Activated gamma-delta T cell (primary cell): ENCODE measurements around the gene MORN1.

Experiments used
- DNase-seq: peaks from one replicate; lab custom pipeline; 2025; lab: John Stamatoyannopoulos, UW

MORN1 gene

DNA sequence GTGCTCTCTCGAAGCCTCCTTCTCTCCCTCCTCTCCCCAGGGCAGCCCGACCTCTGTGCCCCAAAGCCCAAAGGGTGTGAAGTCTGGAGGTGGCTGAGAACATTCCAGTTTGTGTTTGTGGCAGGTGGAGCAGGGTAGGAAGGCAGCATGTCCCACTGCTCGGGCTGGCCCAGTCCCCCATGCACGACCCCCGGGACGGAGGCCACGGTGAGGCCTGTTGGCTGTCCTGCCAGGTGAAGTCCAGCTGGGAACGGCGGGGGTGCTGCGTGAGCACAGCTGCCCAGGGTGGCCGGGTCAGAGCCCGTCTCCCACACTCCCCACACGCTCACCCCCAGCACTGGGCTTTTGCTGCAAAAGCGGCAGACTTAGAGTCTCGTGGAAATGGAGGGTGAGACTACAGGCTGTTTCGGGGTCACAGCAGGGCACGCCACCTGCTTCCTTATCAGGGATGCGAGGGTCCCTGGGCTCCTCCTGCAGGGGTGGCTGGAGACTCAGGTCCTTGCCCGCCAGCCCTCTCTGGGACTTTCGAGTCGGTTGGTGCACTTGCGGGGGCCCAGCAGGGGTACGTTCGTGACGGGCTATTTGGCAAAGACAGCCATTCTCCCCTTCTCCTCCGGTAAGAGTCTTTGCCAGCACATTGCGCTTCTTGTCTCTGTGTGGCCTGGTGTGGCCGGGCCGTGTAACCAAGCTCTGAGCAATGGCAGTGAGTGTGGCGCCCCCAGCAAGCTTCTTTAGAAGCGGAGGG is 40.3 kb downstream of the MORN1 start:
- DNase-seq, result no peak

DNA sequence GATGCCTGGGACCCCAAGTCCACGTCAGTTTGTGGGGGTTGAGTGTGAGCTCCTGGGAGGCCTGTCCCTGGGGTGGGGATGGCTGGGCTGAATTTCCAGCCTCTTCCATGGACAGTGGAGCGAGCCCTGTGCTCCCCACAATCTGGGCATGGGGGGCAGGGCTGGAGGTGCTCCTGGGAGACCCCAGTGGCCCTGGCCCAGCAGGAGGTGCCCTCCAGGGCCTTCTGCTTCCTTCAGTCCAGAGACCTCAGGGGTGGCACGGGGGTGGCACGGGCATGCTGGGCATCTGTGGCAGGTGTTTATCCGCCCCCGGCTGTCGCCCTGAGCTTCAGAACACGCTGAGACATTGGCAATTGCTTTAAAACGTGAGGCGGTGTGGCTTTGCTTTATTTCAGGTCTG is 40.9 kb downstream of the MORN1 start:
- no peak for DNase-seq

DNA sequence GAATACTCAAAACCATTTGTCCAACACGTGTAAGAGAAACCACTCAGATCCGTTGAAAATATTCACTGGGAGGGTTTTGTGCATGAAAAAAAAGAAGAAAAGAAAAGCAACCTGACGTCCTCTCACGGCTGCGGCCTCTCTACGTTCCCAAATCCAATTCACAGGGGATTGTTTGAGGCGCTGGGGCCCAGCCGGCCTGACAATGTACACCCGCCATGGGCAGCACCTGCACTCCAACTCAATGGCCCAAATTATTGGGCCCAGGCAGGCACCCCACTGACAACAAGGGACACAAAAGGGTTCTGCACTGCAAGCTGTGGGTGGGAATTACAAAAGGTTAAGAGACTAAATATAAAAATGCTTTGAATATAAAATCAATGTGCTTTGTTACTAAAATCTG is 41.5 kb downstream of the MORN1 start:
- DNase-seq, result no peak

DNA sequence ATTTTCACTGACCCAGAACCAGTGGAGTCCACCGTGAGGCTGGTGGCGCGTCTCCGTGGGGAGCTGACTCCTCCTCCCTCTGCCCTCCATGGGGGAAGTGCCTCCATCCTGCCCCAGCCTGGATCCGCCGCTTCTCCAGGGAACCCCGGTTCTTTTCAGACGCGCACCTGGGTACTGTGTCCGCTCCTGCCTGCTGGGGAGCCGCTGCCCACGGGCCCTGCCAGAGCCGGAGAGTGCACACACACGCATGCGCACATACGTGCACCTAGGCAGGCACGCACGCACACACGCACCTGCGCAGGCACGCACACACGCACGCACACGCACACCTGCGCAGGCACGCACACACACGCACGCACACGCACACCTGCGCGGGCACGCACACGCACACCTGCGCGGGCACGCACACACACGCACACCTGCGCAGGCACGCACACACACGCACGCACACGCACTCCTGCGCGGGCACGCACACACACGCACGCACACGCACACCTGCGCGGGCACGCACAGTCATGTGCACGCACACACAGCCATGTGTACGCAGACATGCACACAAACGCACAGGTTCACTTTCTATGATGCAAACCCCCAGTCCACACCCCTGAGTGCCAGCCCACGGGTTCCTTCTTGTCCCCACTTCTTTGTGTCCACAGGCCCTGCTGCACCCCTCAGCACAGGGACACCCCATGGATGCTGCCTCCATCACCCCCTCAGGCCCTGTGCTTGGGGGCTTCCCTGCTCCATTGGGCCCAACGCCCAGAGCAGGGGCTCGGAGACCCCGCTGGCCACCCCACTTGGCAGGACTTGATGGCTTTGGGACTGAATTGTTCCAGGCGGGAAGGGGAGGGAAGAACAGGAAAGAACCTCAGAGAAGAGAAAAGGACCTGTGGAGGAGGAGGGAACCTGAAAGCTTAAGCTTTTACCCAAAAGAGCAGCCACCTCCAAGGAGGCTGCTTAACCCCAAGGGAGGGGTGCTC is 42.7 kb downstream of the MORN1 start:
- no peak for DNase-seq

DNA sequence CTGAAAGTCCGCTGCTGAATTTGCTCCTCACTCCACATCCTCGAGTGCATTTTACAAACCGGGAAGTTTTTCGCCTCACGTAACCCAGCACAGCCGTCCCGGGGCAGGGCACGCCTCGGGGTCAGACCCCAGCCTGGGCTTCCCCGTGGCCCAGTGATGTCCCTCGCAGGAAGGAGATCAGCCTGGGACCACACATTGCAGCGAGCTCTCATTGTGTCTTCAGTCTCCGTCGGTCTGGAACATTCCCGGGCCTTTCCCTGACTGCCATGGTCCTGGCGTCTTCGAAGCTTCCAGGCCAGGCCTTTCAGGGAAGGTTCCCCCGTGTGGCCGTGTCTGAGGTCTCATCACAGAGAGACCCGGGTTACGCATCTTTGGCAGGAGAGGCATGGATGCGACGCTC is 43.5 kb downstream of the MORN1 start:
- DNase-seq, result no peak

DNA sequence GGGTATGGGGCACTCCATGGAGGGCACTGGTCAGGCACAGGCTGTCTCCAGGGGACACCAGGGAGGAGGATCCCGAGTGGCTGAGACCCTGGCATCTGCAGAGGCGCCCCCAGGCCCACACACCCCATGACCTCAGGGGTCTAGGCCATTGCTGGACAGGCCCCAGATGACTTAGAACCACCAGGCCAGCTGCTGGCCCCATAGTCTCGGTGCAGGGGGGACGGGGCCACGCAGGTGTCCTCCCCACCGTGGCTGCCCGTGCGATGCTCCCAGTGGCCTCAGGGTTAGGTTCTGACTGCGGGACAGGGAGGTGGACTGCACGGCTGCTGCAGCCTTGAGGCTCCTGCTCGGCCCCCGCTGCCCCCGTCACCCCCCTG is 44.0 kb downstream of the MORN1 start:
- DNase-seq, result no peak

DNA sequence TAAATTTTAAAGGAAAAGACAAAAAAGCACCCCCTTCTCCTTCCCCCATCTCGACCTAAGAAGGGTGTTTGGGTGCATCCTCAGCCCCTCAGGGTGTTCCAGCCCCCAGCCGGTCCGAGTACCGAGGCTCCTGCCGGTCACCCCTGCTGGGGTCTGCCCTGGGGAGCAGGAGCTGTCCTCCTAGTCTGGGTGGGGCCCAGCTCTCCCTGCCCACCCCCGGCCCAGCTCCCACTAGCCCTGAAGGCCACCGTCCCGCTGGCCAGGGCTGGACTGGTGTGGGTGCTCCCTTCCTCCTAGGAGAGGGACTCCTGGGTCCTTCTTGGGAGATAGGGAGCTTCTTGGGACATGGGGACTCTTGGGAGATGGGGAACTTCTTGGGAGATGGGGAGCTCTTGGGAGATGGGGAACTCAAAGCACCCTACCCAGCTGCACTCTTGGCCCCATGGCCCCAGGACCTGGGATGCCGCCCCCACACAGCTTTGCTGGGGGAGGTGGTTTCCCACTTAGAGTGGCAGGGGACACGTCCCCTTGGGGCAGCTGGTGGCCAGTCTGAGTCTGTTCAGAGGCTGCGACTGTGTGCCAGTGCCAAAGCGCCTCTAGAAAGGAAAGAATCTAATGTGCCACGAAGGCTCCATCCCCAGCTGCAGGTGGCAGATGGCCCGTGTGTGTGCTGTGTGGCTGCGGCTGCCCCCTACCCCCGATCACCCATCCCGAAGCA is 44.5 kb downstream of the MORN1 start:
- no peak for DNase-seq

DNA sequence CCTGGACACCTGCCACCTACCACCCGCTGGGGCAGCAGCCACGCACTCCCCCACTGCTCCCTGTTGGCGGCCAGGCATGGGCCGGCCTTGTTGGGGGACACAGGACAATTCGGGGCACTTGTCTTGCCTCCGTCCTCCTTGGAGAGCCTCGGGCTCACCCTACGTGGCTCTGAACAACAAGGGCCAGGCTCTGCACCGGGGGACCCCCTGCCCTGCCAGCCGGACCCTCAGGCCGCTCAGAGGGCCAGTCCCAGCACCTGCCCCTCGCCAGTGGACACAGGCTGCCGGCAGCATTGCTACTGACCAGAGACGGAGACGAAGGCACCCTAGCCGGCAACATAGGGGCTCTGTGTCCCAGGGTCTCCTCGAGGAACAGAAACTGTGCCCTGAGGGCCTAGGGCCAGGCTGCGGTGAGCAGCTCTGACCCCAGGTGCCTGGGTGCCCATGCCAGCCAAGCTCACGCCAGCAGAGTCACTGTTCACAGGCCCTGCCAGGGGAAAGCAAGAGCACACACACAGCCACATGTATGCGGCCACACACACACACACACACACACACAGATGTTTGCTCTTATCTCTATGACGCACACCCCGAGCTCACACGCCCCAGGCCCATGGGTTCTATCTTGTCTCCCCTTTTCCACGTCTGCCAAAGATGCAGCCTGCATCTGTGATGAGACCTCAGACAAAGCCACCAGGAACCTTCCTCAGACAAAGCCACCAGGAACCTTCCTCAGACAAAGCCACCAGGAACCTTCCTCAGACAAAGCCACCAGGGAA is 45.9 kb downstream of the MORN1 start:
- no peak for DNase-seq

DNA sequence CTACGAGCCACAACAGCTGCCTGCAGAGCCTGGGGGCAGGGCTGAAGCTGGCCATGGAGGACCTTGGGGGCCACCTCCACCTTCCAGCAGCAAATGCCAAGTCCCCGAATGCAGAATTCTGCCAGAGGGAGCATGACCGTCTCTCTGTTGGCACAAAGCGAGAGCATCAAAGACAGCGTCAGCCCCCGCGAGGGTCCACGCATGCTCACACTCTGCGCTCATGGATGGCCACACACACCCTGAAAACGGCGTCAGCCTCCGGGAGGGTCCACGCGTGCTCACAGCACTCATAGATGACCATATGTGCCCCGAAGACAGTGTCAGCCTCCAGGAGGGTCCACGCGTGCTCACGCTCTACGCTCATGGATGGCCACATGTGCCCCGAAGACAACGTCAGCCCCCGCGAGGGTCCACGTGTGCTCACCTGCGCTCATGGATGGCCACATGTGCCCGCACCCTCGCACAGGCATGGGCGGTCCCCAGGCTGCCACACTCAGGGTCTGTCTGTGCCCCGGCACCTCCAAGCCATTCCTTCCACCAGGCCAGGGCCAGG is 46.5 kb downstream of the MORN1 start:
- no peak for DNase-seq

DNA sequence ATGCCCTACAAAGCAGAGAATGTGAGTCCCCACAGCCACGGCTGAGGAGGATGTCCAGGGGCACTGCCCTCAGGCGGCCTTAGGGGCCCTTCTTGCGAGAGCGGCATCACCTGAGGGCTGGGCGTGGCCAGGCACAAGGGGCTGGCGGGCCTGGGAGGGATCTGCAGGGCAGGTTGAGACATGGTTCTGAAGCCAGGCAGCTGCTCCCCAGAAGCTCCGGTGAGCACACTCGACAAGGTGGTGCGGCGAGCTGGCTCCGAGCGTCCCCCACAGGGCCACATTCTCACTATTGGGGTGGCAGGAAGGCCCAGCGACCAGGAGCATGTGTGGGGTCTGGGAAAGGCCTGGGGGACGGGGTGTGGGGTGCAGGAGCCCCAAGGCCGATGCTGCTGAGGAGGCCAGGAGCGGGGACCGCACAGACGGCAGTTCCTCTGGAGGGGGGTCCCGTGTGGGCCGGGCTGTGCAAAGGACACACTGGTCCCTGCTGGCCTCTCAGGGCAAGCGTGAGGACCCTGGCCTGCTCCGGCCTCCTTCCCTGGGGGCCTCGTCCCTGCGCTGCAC is 47.2 kb downstream of the MORN1 start:
- no peak for DNase-seq

DNA sequence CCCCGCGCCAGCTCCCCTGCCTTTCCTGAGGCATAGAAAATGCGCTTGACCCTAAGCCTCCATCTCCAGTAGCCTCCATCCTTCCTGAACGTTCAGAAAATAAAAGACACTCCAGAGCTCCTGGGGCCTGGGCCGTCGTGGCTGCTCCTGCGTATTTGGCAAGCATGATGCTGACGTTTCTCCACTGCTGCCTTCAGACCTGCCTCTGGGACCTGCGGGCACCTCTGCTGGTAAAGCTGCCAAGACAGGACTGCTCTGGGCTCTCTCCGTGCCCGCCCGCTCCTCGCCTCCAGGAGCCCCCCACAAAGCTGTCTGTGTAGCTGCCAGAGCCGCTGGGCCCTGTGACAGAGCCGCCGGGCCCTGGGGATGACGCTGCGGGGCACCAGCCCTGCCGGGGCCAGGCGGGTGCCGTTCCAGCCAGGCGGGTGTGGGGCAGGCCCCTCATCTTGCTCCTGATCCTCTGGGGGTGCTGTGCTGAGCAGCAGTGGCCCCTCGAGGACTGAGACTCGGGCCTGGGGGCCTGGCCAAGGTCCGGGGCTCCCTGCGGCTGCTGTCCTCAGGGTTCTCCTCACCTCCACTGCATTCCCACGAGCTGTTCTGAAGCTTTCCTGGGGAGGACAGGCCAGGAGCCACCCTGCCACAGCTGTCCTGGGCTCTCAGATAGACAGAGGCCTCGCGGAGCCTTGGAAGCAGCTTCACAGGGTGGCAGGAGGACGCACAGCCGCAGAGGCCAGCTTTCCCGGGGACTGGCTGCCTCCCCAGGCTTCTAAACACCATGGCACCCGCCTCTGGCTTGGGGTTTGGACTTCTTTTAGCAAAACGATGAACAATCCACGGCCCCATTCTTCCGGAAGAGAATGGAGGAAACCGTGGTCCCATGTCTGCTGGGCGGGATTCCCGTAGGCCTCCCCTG is 48.1 kb downstream of the MORN1 start:
- DNase-seq, result no peak

DNA sequence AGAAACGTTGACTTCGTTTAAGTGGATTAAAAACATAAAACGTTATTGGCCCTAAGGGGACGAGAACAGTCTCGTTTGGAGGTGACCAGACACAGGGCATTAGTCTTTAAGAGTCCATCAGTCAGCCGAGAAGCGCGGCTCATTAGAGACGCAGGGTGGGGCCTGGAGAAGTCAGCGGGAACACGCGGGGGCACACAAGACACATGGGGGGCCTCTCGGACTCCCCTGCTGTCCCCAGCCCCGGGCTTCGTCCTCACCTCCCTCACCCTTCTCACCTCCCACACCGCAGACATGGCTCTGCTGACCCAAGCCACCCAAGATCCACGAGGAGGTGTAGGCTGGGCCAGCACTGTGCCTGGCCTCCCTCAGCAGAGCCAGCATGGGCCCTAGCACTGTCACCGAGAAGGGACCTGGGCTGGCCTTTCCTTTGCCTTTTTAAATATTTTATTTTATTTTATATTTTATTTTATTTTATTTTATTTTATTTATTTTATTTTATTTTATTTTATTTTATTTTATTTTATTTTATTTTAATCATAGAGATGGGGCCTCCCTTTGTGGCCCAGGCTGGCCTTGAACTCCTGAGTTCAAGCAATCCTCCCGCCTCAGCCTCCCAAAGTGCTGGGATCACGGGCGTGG is 48.9 kb downstream of the MORN1 start:
- DNase-seq, result no peak

DNA sequence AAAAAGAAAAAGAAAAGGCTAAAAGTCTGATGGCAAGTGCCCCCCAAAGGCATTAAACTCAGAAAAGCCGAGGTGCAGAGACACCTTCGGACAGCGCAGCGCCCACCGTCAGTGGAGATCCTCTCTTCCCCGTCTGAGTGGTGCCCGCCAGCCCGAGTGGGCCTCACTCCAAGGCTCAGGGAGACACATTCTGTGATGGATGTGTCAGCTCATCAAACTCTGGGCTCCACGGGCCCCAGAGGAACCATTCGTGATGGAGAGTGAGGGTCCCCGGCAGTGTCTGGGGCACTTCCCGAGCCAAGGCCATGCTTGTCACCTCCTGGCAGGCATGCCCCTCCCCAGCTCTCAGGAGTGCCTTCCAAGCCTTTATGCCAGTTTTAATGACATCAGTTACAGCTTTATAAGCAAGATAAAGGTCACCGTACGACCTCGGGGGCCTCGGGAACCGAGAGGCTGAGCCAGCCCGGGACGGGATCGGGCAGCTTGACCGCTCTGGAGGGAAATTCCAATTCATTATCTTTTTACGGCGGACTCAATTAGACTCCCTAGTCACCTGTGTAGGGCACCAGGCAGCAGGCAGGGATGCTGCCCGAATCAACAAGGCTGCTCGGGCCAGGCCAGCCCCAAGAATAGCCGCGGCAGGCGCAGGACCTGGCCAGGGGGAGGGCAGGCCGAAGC is 49.5 kb downstream of the MORN1 start:
- no peak for DNase-seq

DNA sequence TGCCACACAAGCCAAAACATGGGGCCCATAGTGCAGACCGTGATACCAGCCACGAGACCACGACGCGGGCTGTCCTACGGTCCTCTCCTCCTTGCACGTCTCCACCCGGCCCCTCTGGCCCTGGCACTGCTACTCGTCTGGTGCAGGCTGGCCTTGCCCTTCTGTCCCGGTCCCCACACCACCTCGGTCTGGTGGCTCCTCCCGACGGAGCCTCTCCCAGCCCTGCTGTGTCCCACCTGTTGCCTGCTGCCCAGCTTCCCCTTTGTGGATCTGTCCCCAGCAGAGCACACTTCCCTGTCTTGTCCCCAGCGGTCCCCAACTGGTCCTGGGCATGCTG is 50.5 kb downstream of the MORN1 start:
- DNase-seq, result no peak

DNA sequence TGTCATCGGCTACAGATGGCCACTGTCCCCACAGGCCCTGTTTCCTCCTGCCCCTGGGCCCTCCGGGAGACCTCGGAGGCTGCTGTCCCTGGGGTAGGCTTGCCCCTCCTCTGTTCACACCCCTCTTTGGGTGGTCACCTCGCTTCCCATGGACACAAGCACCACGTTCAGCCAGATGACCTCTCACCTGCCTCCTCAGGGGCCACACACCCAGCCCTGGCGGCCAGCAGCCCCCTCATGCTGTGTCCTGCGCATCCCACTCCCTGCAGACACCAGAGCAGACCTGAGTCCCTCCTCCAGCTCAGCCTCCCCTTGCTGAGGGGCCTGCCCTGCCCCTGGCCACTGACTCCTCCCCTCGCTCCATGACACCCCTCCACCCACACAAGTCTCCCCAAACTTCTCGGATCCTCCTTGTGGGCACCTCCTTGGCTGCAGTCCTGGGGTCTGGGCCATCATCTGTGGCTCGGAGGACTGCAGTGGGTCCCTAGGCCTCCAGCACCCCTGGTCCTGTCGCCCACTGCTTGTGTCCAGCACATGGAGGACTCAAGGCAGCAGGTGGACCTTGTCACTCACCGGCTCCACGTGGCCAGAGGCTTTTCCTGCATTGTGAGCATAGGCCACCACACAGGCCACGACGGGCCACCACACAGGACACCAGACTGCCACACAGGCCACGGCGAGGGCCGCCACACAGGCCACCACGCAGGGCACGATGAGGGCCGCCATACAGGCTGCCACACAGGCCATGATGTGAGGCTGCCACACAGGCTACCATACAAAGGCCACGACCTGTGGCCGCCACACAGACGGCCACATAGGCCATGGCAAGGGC is 51.1 kb downstream of the MORN1 start:
- no peak for DNase-seq

DNA sequence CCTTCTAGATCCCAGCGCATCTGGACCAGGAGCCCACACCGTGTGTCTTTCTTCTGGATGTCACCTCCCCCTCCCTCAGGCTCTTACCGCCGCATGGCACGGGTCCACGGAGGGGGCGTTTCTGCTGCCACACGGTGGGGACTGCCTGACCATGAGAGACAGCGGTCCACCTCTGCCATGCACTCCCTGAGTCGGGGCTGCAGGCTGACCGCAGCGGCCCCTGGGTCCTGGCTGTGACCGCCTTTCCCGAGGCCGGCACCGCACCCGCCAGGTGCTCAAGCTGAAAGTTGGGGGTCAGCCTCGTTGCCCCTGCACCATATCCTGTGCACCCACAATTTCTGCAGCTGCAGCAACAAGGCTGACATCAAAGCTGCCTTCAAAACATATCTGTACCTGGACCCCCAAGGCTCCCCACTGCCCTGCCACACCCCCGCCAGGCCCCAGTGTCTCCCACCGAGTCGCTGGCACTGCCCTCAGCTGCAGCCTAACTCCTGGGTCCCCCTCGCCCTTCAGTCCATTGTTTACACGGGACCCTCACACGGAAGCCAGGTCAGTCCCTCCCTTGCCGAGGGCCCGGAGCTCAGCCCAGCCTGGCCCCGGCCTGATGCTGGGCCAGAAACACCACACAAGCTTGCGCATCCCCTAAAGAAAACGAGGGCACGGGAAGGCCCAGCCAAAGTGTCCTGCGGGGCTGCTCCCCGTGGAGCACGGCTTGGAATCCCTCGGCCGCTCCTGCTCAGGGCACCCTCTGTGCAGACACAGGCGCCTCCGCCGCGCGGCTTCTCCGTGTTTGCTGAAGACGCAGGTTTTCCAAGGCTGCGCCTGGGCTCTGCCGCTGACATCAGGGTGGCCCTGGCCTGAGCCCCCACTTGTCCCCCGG is 51.9 kb downstream of the MORN1 start:
- no peak for DNase-seq

DNA sequence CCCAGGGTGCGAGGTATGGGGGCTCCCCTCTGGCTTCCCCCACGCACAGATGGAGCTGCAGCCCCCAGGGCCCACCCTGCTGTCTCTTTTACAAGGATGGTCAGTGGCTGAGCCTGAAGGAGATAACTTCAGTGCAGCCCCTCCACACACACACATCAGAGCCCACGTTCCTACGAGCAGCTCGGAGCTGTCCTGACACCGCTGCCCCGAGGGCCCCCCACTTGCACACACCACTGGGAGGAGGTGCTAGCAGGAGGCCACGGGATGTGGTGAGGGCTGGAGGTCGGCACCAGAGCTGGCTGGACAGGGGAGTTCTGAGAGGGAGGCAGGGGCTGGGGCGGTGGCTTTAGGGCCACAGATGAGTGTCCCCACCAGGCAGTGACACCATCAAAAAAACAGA is 53.9 kb downstream of the MORN1 start:
- DNase-seq, result no peak
